Neural progenitor cell (in vitro differentiated cells): ENCODE data around the gene IFITM2. TPM values are rescaled to one million over a fixed set of nuclear protein-coding genes. Genes with fewer than 3 reads are reported as not detected.
"Not testable (repeated sequence)": the region's sequence is repeated elsewhere in the genome, so short reads cannot be mapped to it uniquely, and the experiment has no call there.

Experiments used
- DNase-seq: peaks from one replicate; pipeline ENCODE4 v3.0.0-alpha.2; 2016; ENCODE audit warnings: low spot score
- H2AFZ ChIP-seq: fragments of 200-600 bp; sonication (generic); replicated peaks from 2 replicates; pipeline ENCODE4 v1.6.1; 2016; ENCODE audit warnings: antibody characterized with exemption
- H3F3A ChIP-seq: fragments of 200-600 bp; sonication (generic); 2 replicates; pipeline ENCODE4 v1.6.1; 2016; ENCODE audit warnings: antibody characterized with exemption, low read depth
- H3K27ac ChIP-seq: fragments of 200-600 bp; sonication (generic); 2 replicates; pipeline ENCODE4 v1.5.1; 2016; ENCODE audit warnings: mild to moderate bottlenecking
- H3K27me3 ChIP-seq: fragments of 200-600 bp; sonication (generic); 2 replicates; pipeline ENCODE4 v1.6.1; 2016; ENCODE audit warnings: mild to moderate bottlenecking, moderate library complexity
- H3K36me3 ChIP-seq: fragments of 200-600 bp; sonication (generic); 2 replicates; pipeline ENCODE4 v1.5.1; 2016
- H3K4me1 ChIP-seq: fragments of 200-600 bp; sonication (generic); 2 replicates; pipeline ENCODE4 v1.6.1; 2016; ENCODE audit warnings: mixed run types
- H3K4me2 ChIP-seq: fragments of 200-600 bp; sonication (generic); 2 replicates; pipeline ENCODE4 v1.6.1; 2016
- H3K4me3 ChIP-seq: fragments of 200-600 bp; sonication (generic); 2 replicates; pipeline ENCODE4 v1.5.1; 2016
- H3K79me2 ChIP-seq: fragments of 200-600 bp; sonication (generic); 2 replicates; pipeline ENCODE4 v1.6.1; 2016; ENCODE audit warnings: low read depth
- H3K9ac ChIP-seq: fragments of 200-600 bp; sonication (generic); 2 replicates; pipeline ENCODE4 v1.6.1; 2016
- H3K9me3 ChIP-seq: fragments of 200-600 bp; sonication (generic); 2 replicates; pipeline ENCODE4 v1.5.1; 2016; ENCODE audit warnings: low read depth
- H4K20me1 ChIP-seq: fragments of 200-600 bp; sonication (generic); 2 replicates; pipeline ENCODE4 v1.6.1; 2016; ENCODE audit warnings: low read depth
- H3K27ac Mint-ChIP-seq: 3 replicates; pipeline ENCODE4 v1.8.0; 2021; ENCODE audit warnings: mixed read lengths
- H3K27me3 Mint-ChIP-seq: 2 replicates; pipeline ENCODE4 v1.8.0; 2022; ENCODE audit warnings: low read depth, mild to moderate bottlenecking, inconsistent platforms, moderate library complexity, mixed read lengths; ENCODE audit not compliant: insufficient read depth
- H3K36me3 Mint-ChIP-seq: 3 replicates; pipeline ENCODE4 v1.8.0; 2021; ENCODE audit warnings: mixed read lengths
- H3K4me1 Mint-ChIP-seq: 3 replicates; pipeline ENCODE4 v1.8.0; 2021; ENCODE audit warnings: mixed read lengths
- H3K4me3 Mint-ChIP-seq: 3 replicates; pipeline ENCODE4 v1.8.0; 2021; ENCODE audit warnings: mild to moderate bottlenecking, moderate library complexity, mixed read lengths
- H3K9me3 Mint-ChIP-seq: 3 replicates; pipeline ENCODE4 v1.8.0; 2020; ENCODE audit warnings: mixed read lengths
- EZH2 ChIP-seq: fragments of 200-600 bp; sonication (generic); IDR thresholded peaks from 2 replicates; pipeline ENCODE4 v1.6.1; 2017; ENCODE audit warnings: antibody characterized with exemption, mild to moderate bottlenecking, moderate library complexity
- EZH2phosphoT487 ChIP-seq: fragments of 200-600 bp; sonication (generic); IDR thresholded peaks from 2 replicates; pipeline ENCODE4 v1.6.1; 2017; ENCODE audit warnings: antibody characterized with exemption
- total RNA-seq: library from RNA; depleted of rRNA; stranded (reverse); fragments of >200 nt; gene quantifications from 2 replicates; pipeline ENCODE4 v1.2.3, GENCODE V29; 2015; ENCODE audit warnings: low replicate concordance
- TF ChIP-seq, protein P1 (sequence below): fragments of 200-600 bp; sonication (generic); IDR thresholded peaks from 2 replicates; pipeline ENCODE4 v1.5.1; 2017; ENCODE audit warnings: antibody characterized with exemption, mild to moderate bottlenecking

IFITM2 gene
- total RNA-seq, 1 donor from 2014 or later, result 10.5 TPM

DNA sequence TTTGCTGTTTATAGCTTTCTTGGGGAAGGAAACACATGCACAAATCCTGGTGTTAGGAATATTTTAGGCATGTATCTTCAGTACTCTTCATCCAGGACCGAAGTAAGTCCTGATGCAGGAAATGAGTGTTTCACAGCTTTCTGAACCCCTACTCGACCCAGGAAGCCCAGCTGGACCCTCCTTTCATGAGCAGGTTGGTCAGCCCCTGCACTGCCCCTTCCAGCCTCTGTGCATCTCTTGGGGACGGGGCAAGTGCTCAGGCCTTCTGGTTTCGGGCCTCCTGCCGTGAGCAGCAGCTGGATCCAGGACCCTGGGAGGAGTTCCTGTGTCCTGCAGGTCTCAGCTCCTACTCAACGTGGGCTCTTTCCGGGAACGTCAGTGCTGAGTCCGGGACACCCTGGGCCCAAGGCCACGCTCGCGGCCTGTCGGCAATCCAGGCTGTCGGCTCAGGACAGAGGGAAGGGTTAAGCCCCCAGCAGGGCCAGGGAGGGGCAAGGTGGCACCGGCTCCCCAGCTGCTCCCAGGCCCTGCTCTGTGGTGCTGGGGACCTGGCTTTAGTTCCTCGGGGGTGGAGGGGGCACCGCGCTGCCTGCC, 2.5 kb downstream of the IFITM2 start:
- H4K20me1 ChIP-seq, H3K27ac Mint-ChIP-seq, H3K9ac ChIP-seq, H3K27me3 Mint-ChIP-seq, H3K9me3 Mint-ChIP-seq, H2AFZ ChIP-seq, DNase-seq, H3K79me2 ChIP-seq, H3K9me3 ChIP-seq, H3K27ac ChIP-seq, H3K36me3 Mint-ChIP-seq, H3K36me3 ChIP-seq: not testable (repeated sequence)
- Histone ChIP-seq H3K4me3 (peak overlapping the region; percentile 27), H3K27me3 (peaks cover 19% of the 10 kb centered on the region), H3F3A (peaks cover 60% of the 10 kb centered on the region), H3K4me2 (peak overlapping the region; percentile 74), H3K4me1 (peaks cover 58% of the 10 kb centered on the region)
- peak overlapping the region; percentile 92 for H3K4me3 Mint-ChIP-seq
- peaks cover 67% of the 10 kb centered on the region for H3K4me1 Mint-ChIP-seq

DNA sequence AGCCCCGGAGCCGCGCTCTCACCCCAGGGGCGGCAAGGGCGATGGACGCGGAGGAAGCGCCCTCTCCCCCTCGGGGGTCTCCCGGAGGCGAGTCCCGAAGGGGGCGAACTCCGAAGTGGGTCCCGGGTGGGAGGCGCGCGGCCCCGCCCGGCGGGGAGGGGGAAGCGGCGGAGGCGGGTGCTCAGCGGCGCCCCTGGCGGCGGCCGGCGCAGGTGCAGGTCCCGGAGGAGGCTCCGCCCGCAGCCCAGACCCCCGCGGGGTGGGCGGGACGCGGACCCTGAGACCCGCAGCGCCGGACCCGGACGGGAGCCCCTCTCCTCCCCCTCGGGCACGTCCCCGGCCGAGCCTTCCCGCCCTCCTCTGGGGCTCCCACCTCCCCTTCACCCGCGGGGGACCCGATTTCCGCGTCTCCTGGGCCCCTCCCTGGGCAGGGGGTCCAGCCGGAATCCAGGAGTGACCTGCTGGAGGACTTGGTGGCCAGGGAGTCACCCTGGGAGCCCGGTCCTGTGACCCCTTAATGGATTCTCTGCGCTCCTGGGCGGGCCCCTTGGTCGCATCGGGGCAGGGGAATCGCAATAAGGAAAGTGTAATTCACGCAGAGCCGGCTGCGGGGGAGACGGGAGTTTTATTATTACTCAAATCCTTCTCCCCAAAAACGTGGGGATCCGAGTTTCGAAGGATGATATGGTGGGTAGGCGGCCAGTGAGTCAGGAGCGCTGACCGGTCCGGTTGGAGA, 3.6 kb downstream of the IFITM2 start:
- H2AFZ ChIP-seq, H3K27ac Mint-ChIP-seq, H3K9me3 ChIP-seq, DNase-seq, H4K20me1 ChIP-seq, H3K9ac ChIP-seq, H3K36me3 ChIP-seq, H3K9me3 Mint-ChIP-seq, H3K27ac ChIP-seq, H3K79me2 ChIP-seq, H3K27me3 Mint-ChIP-seq, H3K36me3 Mint-ChIP-seq: not testable (repeated sequence)
- Mint-ChIP-seq H3K4me1 (peaks cover 56% of the 10 kb centered on the region), H3K4me3 (peak overlapping the region; percentile 74)
- peak overlapping the region; percentile 69 for H3K4me2 ChIP-seq
- peaks cover 30% of the 10 kb centered on the region for H3K27me3 ChIP-seq
- H3K4me3 ChIP-seq, result peak overlapping the region; percentile 30
- peaks cover 58% of the 10 kb centered on the region for H3K4me1 ChIP-seq
- peaks cover 49% of the 10 kb centered on the region for H3F3A ChIP-seq

DNA sequence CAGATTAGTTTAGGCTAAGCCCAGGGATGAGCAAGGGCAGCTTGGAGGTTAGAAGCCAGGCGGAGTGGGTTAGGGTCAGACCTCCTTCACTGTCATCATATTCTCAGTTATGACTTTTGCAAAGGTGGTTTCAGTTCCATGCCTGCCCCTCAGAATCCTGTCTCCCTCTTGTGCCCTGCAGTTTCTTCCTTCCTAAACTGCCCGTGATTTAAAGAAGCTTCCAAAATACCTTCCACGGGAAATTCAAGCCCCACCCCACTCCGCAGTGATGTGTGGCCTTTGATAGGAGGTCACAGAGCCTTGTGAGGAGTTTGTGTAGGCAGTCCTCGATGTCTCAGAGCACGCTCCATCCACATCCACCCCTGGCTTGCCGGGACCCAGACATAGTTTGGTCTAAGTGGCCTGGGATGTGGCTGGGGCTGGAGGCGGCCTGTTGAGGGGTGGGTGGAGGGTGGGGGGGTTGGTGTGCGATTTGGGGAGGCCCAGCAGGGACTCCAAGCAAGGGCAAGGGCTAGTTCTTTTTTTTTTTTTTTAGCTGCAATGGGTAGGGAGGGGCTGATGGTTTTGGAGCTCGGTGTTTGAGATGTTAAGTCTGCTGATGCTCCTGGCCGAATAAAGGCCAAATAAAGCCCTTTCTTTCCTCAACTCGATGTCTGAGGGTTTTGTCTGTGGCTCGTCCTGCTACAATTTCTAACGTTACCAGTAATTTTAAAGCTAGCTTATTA, 4.6 kb downstream of the IFITM2 start:
- no peak overlapping the region for H2AFZ ChIP-seq
- Mint-ChIP-seq H3K27me3 (peaks cover 7% of the 10 kb centered on the region), H3K36me3 (no peaks in the 10 kb centered on the region), H3K4me3 (peak overlapping the region; percentile 74), H3K27ac (peak overlapping the region; percentile 94), H3K9me3 (no peaks in the 10 kb centered on the region), H3K4me1 (peaks cover 58% of the 10 kb centered on the region)
- no peaks in the 10 kb centered on the region for H4K20me1 ChIP-seq
- peaks cover 62% of the 10 kb centered on the region for H3K4me1 ChIP-seq
- no peak for DNase-seq
- no peak overlapping the region for H3K4me3 ChIP-seq
- peaks cover 3% of the 10 kb centered on the region for H3K79me2 ChIP-seq
- TF ChIP-seq EZH2 (no peak), EZH2phosphoT487 (no peak)
- TF ChIP-seq, protein P1, sequence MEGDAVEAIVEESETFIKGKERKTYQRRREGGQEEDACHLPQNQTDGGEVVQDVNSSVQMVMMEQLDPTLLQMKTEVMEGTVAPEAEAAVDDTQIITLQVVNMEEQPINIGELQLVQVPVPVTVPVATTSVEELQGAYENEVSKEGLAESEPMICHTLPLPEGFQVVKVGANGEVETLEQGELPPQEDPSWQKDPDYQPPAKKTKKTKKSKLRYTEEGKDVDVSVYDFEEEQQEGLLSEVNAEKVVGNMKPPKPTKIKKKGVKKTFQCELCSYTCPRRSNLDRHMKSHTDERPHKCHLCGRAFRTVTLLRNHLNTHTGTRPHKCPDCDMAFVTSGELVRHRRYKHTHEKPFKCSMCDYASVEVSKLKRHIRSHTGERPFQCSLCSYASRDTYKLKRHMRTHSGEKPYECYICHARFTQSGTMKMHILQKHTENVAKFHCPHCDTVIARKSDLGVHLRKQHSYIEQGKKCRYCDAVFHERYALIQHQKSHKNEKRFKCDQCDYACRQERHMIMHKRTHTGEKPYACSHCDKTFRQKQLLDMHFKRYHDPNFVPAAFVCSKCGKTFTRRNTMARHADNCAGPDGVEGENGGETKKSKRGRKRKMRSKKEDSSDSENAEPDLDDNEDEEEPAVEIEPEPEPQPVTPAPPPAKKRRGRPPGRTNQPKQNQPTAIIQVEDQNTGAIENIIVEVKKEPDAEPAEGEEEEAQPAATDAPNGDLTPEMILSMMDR, result no peak
- H3K27me3 ChIP-seq, result peaks cover 41% of the 10 kb centered on the region
- peak overlapping the region; percentile 69 for H3K4me2 ChIP-seq
- H3F3A ChIP-seq, result peaks cover 42% of the 10 kb centered on the region
- no peaks in the 10 kb centered on the region for H3K9me3 ChIP-seq
- H3K36me3 ChIP-seq, result no peaks in the 10 kb centered on the region
- no peak overlapping the region for H3K27ac ChIP-seq
- no peak overlapping the region for H3K9ac ChIP-seq

DNA sequence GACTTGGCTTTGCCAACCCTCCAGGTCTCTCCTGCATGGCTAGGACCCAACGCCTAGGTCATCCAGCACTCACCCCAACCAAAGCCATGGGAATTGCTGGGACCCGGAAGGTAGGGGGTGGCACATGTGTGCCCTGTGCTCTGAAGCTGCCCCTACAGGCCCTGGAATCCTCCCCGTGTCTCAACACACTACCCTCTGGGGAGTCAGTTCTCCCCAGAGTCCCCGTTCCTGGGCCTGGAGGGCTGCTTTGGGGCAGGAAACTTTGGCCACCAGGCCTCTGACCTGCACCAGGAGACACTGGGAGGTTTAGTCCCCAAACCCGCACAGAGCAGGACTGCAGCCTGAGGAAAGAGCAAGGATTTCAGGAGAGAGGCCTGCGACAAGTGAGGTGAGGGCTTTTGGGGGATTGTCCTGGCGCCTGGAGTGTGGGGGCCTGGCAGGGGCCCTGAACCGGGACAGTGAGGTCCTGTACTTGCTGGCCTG, 5.7 kb downstream of the IFITM2 start:
- peak overlapping the region; percentile 90 for H3K27ac Mint-ChIP-seq
- no peak overlapping the region for H3K9ac ChIP-seq
- H3K9me3 ChIP-seq, result no peaks in the 10 kb centered on the region
- peaks cover 3% of the 10 kb centered on the region for H3K79me2 ChIP-seq
- H4K20me1 ChIP-seq, result no peaks in the 10 kb centered on the region
- H3K27ac ChIP-seq, result peak overlapping the region; percentile 42
- peaks cover 48% of the 10 kb centered on the region for H3F3A ChIP-seq
- H3K27me3 Mint-ChIP-seq, result peaks cover 12% of the 10 kb centered on the region
- DNase-seq, result no peak
- peaks cover 57% of the 10 kb centered on the region for H3K4me1 Mint-ChIP-seq
- no peaks in the 10 kb centered on the region for H3K36me3 ChIP-seq
- H3K4me3 ChIP-seq, result peak overlapping the region; percentile 51
- peaks cover 50% of the 10 kb centered on the region for H3K27me3 ChIP-seq
- peak overlapping the region; percentile 88 for H3K4me3 Mint-ChIP-seq
- TF ChIP-seq EZH2phosphoT487 (no peak), EZH2 (no peak)
- TF ChIP-seq, protein P1, result no peak
- peak overlapping the region; percentile 6 for H2AFZ ChIP-seq
- H3K4me2 ChIP-seq, result peak overlapping the region; percentile 84
- no peaks in the 10 kb centered on the region for H3K36me3 Mint-ChIP-seq
- peaks cover 67% of the 10 kb centered on the region for H3K4me1 ChIP-seq
- H3K9me3 Mint-ChIP-seq, result no peaks in the 10 kb centered on the region
